H1 (cell line): ENCODE data around the gene RBMS1.

Experiments
- ASH2L ChIP-seq: fragments of 200-600, 300-600 bp; sonication (generic); IDR thresholded peaks from one replicate; pipeline ENCODE4 v1.7.1; 2017; ENCODE audit warnings: low read length
- CTBP2 ChIP-seq: IDR thresholded peaks from 2 replicates; pipeline ENCODE4 v1.7.0; 2011; ENCODE audit warnings: borderline replicate concordance, mild to moderate bottlenecking, moderate library complexity, mixed read lengths, low read length; ENCODE audit not compliant: insufficient read depth, insufficient read length
- EP300 ChIP-seq, 2 experiments: IDR thresholded peaks; 1 replicate in 1 of 2; 2 replicates in 1 of 2; pipeline ENCODE4 v1.6.1; 2011 to 2012; ENCODE audit warnings: low read depth in 2 of 2, low read length in 2 of 2, mild to moderate bottlenecking in 2 of 2, borderline replicate concordance in 1 of 2, inconsistent platforms in 1 of 2, moderate library complexity in 1 of 2

DNA sequence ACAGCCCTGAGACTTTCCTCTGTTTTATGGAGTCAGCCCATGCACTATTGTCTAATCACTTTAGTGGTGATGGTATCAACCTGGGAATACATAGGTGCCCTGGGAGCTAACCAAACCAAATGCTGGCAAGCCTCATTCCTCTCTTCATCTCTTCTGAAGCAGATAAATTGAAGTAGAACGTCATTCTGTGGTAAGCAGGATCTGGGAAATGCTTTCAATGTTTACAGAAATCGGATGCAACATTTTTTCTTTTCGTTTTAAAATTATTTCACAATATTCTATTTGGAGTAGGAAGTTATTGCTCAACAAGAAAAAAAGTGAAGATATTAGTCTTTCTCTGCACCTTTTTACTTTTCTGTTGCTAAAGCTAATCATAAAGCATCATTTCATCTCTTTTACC lies 114.2 kb downstream of the RBMS1 start:
- no peak for TF ChIP-seq EP300 (IDR thresholded peaks at IDR 0.05; ENCODE audit: borderline replicate concordance in 1 of 2, low read depth in 2 of 2, low read length in 2 of 2)
- no peak for TF ChIP-seq ASH2L
- TF ChIP-seq CTBP2 = no peak
